GM12891 (cell line): ENCODE data around the gene CST8.
"Not testable (repeated sequence)": the region's sequence is repeated elsewhere in the genome, so short reads cannot be mapped to it uniquely, and the experiment has no call there.

Experiments used
- POLR2A ChIP-seq: IDR thresholded peaks from 2 replicates; pipeline ENCODE4 v1.6.1; 2011; ENCODE audit warnings: low read depth, low read length, control low read depth
- POLR2AphosphoS5 ChIP-seq: IDR thresholded peaks from 2 replicates; pipeline ENCODE4 v1.6.1; 2011; ENCODE audit warnings: low read depth, low read length, control low read depth
- TAF1 ChIP-seq: IDR thresholded peaks from 2 replicates; pipeline ENCODE4 v1.6.1; 2011; ENCODE audit warnings: low read depth, low read length, control low read depth

- not testable (repeated sequence) for TF ChIP-seq TAF1, POLR2A, POLR2AphosphoS5
Observed at GRCh38 chr20:23472306-23472705, 18.6 kb upstream of the CST8 start.
